EL (cell line): Measurements from ENCODE around the gene ENGASE.
A peak's percentile ranks its signal among the peaks of the same experiment; 100 is the strongest.

ENCODE experiments used
- DNase-seq: peaks from one replicate; pipeline ENCODE4 v3.0.0-alpha.2; 2016

ENGASE gene

GRCh38 chr17:79081571-79082276 is 7.1 kb downstream of the ENGASE start:
- no peak for DNase-seq

- DNase-seq, result peak; percentile 31
Observed at GRCh38 chr17:79082311-79083190, 7.9 kb downstream of the ENGASE start.

DNA sequence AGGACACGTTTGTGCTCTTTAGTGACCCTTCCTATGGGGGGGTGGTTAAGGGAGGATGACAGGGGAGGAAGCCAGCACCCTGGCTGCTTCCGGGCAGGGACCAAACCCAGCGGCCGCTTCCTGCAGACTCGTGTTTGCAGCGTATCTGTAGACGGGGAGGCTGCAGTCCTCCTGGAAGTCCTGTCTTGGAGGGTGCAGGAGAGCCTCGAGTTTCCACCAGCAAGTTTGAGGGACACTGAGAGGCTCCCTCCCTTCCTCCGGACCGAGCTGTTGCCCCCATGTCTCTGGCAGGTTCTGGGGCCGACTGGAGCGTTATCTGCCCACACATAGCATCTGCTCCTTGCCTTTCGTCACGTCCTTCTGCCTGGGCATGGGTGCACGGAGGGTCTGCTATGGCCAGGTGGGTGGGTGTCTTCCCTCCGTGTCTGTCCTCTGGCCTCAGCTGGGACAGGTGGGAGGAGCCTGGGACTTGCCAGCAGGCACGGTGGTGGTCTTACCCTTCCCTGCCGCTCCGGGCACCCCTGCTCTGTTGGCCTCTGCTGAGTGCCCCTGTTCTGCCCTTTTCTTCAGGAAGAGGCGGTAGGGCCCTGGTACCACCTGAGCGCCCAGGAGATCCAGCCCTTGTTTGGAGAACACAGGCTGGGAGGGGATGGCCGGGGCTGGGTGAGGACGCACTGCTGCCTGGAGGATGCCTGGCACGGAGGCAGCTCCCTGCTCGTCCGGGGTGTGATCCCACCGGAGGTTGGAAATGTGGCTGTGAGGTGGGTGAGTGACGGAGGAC is 8.8 kb downstream of the ENGASE start:
- DNase-seq, result no peak

DNA sequence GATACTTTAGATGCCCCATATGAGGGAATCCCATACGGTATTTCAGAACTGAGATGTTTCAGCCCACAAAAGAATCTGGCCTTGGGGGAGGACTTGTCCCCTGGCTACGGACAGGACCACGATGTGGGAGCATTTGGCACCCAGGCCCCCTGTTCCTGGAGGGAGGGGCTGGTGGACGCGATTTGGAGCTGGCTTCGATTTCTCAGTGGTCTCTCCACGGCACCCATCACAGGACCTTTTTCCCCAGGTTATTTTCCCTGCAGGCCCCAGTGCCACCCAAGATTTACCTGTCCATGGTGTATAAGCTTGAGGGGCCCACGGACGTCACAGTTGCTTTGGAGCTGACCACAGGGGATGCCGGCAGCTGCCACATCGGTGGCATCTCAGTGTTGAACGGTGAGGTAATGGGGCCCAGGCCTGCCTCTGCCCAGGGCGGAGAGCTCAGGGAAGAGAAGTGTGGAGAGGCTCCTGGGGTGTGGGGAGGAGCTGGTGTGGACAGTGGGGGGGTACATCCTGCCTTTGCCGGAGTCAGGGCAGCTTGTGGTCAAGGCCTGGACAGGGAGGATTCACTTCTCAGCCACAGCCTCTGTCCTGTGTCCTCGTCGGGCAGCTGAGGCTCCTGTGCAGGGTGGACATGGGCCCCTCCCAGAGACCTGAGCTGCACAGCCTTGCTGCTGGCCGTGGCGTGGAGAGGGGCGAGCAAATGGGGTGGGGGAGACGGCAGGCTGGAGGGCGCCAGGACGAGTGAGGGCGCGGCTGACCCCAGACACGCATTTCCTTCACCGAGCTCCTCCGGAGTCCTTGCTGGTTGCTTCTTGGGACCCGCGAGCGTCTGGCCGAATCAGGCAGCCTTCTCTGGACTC is 9.9 kb downstream of the ENGASE start:
- no peak for DNase-seq

- DNase-seq, result no peak
Observed at GRCh38 chr17:79085154-79085920, 10.7 kb downstream of the ENGASE start.

DNA sequence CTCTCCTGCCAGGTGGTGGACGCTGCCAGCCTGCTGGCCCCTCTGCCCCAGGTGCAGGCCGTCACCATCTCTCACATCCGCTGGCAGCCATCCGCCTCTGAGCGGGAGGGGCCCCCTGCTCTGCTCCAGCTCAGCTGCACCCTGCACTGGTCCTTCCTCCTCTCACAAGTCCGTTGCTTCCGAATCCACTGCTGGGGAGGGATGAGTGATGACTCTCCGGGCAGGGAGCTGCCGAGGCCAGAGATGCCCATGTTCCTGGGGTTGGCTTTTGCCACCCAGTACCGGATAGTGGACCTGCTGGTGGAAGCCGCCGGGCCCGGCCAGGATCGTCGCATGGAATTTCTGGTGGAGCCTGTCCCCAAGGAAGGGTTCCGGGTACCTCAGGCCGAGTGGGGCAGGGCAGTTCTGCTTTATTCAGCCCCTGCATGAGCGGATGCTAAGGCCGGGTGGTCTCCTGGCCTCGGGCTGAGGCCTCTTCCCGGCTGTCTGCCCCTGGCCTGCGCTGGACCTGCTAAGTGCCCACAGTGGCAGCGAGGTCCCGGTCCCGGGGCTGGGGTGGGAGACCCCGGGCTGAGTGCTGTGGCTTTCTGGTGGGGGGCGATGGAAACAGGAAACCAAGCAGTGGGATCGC is 11.4 kb downstream of the ENGASE start:
- no peak for DNase-seq

DNA sequence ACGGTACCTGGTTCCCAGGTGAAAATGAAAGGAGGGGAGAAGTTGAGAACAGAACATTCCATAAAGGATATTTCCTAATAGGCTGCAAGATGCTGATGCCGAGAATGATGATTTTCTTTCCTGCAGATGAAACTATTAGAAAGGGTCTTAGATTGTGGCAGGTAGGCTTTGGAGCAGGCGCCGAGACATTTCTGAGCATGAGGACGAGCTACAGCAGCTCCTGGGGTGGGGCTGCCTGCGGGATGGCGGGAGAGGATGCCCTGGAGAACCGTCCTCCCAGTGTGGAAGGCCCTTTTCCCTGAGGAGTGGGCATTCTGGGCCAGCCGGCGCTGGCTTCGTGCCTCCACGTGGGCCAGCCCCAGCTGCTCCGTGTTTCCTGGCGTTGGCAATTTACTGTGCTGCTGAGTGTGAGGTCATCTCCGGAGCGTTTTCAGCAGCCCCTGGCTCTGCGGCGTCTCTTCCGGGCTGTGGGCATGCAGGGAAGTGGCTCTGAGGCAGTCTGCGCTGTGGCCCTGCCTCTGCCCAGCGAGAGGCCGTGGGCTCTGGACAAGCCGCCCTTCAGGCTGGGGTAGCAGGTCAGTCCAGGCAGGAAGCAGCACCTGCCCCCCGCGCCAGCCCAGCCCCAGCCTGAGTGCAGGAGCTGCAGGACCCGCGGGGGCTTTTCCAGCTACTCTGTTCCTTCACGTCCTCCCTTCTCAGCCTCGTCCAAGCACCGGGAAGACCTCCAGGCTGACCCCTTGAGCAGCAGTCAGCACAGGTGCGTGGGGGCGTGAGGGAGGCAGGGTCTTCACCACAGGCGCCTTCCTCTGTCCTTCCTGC is 12.2 kb downstream of the ENGASE start:
- no peak for DNase-seq

- DNase-seq, result peak; percentile 57
Observed at GRCh38 chr17:79087428-79088143, 13.0 kb downstream of the ENGASE start.

DNA sequence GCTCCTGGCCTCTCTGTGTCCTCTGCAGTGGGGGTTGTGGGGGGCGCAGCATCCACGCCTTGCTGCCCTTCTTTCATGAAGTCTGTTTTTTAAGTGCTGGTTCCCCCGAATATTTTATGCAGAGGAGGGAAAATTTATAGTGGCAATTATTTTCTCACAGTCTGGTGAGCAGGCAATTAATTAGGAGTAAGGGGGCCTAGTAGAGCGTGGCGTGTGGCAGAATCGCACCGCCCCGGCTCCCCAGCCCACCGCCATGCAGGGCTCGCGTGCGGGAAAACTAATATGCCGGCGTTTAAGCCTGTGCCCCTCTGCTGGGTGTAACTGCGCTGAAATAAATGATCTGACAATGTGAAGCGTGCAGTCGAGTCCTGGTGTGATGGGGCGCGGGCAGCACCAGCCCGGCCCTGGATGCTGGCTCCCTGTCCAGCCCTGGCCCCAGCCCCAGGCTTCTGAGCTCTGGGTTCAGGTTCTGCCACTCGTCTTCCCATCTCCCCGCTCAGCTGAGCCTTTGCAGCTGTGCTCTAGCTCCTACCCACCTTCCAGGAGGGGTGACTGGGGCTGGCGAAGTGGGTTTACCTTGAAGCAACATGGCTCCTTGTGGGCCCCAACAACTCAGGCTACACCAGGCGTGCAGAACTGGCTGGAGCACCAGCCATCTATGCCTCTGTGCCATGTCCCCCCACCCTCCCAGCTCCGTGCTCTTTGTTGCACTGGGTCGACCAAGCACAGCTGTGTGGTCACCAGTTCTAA is 13.8 kb downstream of the ENGASE start:
- no peak for DNase-seq

DNA sequence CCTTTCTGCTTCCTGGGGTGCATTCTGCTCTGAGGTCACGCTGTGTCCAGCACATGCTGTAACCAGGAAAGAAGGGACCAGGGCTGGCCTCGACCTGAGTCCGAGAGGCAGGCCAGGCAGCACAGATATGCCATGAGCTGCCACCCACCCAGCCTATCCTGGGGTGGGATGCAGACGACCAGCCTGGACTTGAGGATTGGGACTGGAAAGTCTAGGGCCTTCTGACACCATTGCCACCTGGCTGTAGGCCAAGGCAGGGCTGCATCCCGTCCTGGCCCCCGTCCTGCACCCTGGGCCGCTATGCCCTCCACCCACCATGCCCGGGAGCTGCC is 14.3 kb downstream of the ENGASE start:
- no peak for DNase-seq

DNA sequence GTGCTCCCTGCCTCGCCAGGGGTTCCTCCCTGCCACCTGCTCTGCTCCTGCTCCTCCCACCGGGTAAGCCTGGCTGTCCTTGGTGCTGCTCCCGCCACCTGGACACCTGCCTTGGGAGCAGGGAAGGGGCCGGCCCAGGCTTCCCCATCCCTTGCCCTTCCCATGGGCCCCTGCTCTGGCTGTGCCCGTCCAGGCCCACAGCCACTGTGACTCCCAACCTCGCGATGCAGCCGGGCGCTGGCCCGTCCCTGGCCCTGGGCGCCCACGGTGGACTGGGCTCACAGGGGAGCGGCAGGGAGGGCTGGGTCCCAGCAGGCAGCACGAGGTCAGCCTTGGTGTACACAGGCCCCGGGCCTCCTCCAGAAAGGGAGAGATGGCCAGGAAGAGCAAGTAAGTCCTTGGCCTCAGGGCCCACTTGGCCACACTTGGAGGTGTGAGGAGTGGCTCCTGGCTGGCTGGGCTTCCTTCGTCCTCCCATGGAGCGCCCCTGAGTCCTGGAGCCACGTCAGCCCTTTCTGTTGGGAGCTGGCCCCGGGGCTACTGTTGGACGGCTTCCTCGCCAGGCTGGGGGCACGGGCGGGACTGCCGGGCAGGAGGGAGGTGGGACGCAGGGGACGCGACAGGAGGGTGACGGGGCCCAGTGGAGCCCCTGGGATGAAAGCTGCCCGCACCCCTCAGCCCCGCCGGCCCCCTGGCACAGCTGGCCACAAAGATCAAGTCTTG is 15.3 kb downstream of the ENGASE start:
- DNase-seq, result no peak

GRCh38 chr17:79090443-79091225 is 16.0 kb downstream of the ENGASE start:
- no peak for DNase-seq

GRCh38 chr17:79091226-79091670 is 16.6 kb downstream of the ENGASE start:
- DNase-seq, result no peak

DNA sequence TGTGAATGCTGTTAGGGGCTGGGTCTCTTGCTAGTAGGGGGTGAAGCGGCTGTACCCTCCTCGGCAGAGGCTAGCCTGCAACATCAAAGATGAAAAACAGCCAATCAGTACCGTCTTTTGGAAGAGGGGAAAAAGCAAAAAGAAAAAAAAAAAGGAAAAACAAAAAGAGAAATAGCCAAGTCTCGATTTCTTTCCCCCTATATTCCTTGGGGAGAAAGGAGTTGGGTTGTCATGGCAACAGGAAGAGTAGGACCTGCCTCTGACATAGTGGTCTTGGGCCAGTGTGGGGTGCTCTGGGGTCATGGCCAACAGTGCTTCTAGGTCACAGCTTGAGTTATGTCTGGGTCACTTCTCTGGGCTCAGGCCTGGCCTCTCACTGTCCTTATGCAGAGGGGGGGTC is 17.9 kb downstream of the ENGASE start:
- DNase-seq, result no peak

DNA sequence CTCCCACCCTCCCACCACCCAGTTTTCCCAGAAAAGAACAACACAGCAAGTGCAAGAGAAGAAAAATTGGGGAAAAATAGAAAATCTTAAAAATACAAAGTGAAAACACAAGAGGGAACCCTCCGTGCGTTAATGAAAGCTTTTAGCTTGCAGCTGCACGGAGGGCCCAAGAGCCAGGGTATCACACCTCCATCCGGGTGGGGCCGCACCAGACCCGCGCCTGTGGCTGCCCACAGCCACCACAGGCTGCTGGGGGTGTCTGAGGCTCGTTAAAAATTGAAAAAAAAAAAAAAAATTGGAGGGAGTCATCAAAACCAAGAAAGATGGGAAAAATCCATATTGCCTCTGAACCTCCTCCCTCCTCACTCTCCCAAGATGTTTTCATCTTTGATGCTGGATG is 18.6 kb downstream of the ENGASE start:
- no peak for DNase-seq

DNA sequence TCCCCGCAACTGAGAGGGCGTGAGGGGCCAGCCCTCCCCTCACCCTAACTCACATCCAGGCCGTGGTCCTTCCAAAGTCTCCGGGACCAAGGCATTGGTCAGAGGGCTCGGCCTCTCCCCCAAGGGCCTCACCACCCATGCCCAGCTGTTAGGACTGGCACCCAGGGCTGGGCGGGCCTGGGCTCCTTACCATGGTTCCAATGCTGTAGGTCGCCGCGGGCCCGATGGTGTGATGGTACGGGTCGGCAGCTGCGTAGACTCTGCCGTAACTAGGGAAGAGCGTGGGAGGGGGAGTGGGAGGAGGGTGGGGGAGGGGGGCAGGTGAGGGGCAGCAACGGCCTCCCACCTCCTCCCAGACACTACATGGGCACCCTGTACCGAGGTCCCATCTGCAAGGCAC is 19.6 kb downstream of the ENGASE start:
- no peak for DNase-seq

GRCh38 chr17:79095345-79096055 is 20.9 kb downstream of the ENGASE start:
- DNase-seq, result no peak
